ENCODE results near the gene CEPT1. TPM values are rescaled to one million over a fixed set of nuclear protein-coding genes. Genes with fewer than 3 reads are reported as not detected.

CEPT1 gene
- polyA plus RNA-seq, 1 donor from 2014 or later, result 49.1 TPM

- TF ChIP-seq REST (IDR thresholded peaks at IDR 0.05; ENCODE audit: borderline replicate concordance) (no peak), TAF1 (IDR thresholded peaks at IDR 0.05; ENCODE audit: low read depth) (no peak), EP300 (conservative IDR thresholded peaks at IDR 0.05; ENCODE audit: poor library complexity, severe bottlenecking) (no peak), CTCF (IDR thresholded peaks at IDR 0.05; ENCODE audit: poor library complexity, severe bottlenecking) (no peak), POLR2AphosphoS5 (IDR thresholded peaks at IDR 0.05) (no peak), RAD21 (conservative IDR thresholded peaks at IDR 0.05) (no peak), MXI1 (conservative IDR thresholded peaks at IDR 0.05; ENCODE audit: poor library complexity, severe bottlenecking) (no peak)
Measured at GRCh38 chr1:111225717-111226400, 85.8 kb downstream of the CEPT1 start.

GRCh38 chr1:111227434-111227833, 87.4 kb downstream of the CEPT1 start, which contains the start of gene CHI3L2:
Gene CHI3L2 (plus strand): TSS chr1:111227713. CDS start chr1:111227730, 17 bp downstream.
- H3K4me3 ChIP-seq (ENCODE audit: low read length), result no peak within 1 kb of the TSS
- no peak within 1 kb of the TSS for H3K4me2 ChIP-seq (ENCODE audit: low read length)
- no peak within 1 kb of the TSS for H3K9ac ChIP-seq (ENCODE audit: low read length)
- H2AFZ ChIP-seq (ENCODE audit: low read depth, low read length), result no peak within 1 kb of the TSS
- H3F3A ChIP-seq (ENCODE audit: insufficient read depth, low read length, poor library complexity, severe bottlenecking), result no peaks in the 10 kb centered on the region
- no peaks in the 10 kb centered on the region for H3K27me3 ChIP-seq (ENCODE audit: insufficient read depth, low read depth, low read length)
- H4K20me1 ChIP-seq (ENCODE audit: insufficient read depth), result no peaks in the 10 kb centered on the region
- H3K9me3 ChIP-seq (ENCODE audit: low read length), result no peaks in the 10 kb centered on the region
- no peak within 1 kb of the TSS for H3K27ac ChIP-seq (ENCODE audit: low read length)
- H3K79me2 ChIP-seq (replicated peaks; ENCODE audit: insufficient read depth, low read length), result no peaks in the 10 kb centered on the region
- TF ChIP-seq EZH2 (IDR thresholded peaks at IDR 0.05; ENCODE audit: borderline replicate concordance, insufficient read depth, low read length, poor library complexity, severe bottlenecking), result no peak
- TF ChIP-seq REST (IDR thresholded peaks at IDR 0.05; ENCODE audit: borderline replicate concordance), result no peak
- no peak for TF ChIP-seq TAF1 (IDR thresholded peaks at IDR 0.05; ENCODE audit: low read depth)
- TF ChIP-seq RAD21 (conservative IDR thresholded peaks at IDR 0.05), result no peak
- no peak for TF ChIP-seq MXI1 (conservative IDR thresholded peaks at IDR 0.05; ENCODE audit: poor library complexity, severe bottlenecking)
- TF ChIP-seq CTCF (IDR thresholded peaks at IDR 0.05; ENCODE audit: poor library complexity, severe bottlenecking), result no peak
- no peak for TF ChIP-seq SMC3 (conservative IDR thresholded peaks at IDR 0.05; ENCODE audit: poor library complexity)
- no peak for TF ChIP-seq EP300 (conservative IDR thresholded peaks at IDR 0.05; ENCODE audit: poor library complexity, severe bottlenecking)
- TF ChIP-seq POLR2AphosphoS5 (IDR thresholded peaks at IDR 0.05), result no peak
- no peaks in the 10 kb centered on the region for H3K9me2 ChIP-seq (ENCODE audit: insufficient read depth, low read length)
- H3K36me3 ChIP-seq (ENCODE audit: insufficient read depth, low read length), result no peaks in the 10 kb centered on the region

More at GRCh38 chr1:111225717-111226400, 85.8 kb downstream of the CEPT1 start:
- Histone ChIP-seq H3K9ac (ENCODE audit: low read length) (no peak overlapping the region), H3K27ac (ENCODE audit: low read length) (no peak overlapping the region), H3K36me3 (ENCODE audit: insufficient read depth, low read length) (no peaks in the 10 kb centered on the region), H3K4me3 (ENCODE audit: low read length) (no peak overlapping the region), H3F3A (ENCODE audit: insufficient read depth, low read length, poor library complexity, severe bottlenecking) (no peaks in the 10 kb centered on the region), H3K9me2 (ENCODE audit: insufficient read depth, low read length) (no peaks in the 10 kb centered on the region), H2AFZ (ENCODE audit: low read depth, low read length) (no peak overlapping the region), H3K9me3 (ENCODE audit: low read length) (no peaks in the 10 kb centered on the region), H3K79me2 (replicated peaks; ENCODE audit: insufficient read depth, low read length) (no peaks in the 10 kb centered on the region), H4K20me1 (ENCODE audit: insufficient read depth) (no peaks in the 10 kb centered on the region), H3K27me3 (ENCODE audit: insufficient read depth, low read depth, low read length) (no peaks in the 10 kb centered on the region), H3K4me2 (ENCODE audit: low read length) (no peak overlapping the region)
